GM11168 (cell line): Measurements from ENCODE around the gene PAX5.

Experiments used
- in situ Hi-C: fragments of 300-500 bp; cut with MboI; formaldehyde crosslinking; loops from one replicate; pipeline ENCODE4 v1.12.0; 2022; ENCODE audit warnings: low sequenced_read_pairs; ENCODE audit not compliant: unreplicated experiment

The PAX5 gene

DNA sequence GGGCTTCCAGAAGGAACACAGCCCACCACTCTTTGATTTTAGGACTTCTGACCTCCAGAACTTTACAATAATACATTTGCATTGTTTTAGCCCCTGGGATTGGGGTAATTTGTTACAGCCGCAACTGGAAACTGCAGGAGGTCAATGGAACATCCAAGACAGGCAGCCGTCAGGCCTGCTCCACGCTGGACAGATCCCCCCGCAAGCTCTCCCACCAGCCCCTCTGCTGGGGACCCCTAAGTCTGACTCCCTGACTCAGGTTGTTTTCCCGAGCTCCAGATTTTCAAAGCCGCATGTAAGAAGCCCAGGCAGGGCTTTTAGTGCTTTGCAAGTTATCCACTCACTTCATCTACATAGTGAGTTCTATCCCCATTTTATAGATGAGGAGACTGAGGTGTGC lies 127.6 kb downstream of the PAX5 start:
- in situ Hi-C loops, result no loop called here

DNA sequence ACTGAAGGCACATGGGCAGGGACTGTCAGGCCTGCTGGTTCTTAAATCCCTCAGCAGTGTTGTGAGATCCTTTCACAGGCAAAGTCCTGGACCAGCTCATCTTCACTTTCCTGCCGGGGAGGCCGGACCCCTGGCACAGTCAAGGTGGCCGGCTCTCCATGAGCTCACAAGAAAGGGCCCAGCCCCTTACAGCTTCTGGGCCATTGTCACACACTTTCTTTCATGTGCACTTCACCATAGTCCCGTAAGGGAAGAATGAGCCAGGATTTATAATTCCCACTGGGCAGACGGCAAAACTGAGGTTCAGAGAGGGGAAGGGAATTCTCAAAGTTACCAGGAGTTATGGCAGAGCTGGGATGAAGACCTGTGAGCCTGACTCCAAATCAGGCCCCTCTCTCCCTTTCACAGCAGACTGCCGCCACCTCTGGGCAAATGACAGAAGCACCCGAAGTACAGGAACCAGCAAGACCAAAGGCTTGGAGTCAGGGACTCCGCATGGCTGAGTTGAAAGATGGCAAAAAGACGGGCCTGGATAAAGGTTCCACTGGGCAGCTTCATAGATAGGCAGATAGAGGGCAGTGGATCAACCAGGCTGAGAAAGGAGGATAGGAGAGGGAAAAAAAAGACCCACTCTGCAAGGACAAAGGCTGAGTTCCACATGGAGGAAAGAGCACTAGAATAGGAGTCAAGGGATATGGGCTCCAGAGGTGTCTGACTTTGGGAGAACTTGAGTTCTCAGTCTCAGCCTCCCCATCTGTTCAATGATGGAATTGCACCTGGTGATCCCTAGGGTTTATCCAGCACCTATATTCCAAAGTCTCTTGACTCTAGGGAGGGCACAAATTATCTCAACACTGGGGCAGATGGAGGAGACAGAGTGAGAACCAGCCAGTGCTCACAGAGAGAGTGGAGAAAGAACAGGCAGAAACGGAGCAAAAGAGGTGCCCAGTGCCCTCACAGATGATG lies 128.7 kb downstream of the PAX5 start:
- in situ Hi-C loops, result no loop called here

DNA sequence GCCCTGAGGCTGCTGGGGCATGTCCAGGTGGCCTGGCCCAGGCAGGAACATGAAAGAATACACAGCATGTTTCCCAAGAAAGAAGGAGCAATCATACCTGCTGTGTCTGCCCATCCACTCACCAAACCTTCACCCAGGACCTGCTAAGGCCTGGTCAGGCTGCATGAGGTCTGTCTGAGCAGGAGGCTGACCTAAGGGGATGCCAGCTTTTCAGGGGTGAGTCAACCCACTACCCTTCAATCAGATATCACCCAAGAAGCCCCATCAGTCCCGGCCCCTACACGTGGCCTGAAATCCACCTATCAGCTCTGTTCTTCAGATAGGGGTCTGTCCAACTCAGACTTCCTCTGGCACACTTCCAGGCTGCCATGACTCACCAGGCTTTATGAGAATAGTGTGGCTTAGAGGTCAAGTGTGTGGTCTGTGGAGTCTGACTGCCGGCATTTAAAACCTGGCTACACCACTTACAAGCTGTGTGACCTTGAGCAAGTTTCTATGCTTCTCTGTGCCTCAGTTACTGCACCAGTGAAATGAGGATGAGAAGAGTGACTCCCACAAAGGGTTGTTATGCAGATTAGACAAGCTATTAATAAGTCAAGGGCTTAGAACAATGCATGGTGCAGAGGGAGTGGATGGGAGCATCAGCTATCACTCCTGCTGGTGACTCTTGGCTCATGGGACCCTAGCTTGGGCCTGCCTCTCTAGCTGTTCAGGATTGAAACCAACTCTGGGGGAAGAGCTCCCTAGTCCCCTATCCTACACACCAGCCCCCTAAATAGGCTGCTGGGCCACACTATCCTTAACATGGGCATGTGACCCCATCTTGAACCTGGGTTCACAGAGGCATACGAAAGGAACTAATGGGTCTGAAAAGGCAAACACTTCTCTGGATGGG lies 130.3 kb downstream of the PAX5 start:
- in situ Hi-C loops, result no loop called here

DNA sequence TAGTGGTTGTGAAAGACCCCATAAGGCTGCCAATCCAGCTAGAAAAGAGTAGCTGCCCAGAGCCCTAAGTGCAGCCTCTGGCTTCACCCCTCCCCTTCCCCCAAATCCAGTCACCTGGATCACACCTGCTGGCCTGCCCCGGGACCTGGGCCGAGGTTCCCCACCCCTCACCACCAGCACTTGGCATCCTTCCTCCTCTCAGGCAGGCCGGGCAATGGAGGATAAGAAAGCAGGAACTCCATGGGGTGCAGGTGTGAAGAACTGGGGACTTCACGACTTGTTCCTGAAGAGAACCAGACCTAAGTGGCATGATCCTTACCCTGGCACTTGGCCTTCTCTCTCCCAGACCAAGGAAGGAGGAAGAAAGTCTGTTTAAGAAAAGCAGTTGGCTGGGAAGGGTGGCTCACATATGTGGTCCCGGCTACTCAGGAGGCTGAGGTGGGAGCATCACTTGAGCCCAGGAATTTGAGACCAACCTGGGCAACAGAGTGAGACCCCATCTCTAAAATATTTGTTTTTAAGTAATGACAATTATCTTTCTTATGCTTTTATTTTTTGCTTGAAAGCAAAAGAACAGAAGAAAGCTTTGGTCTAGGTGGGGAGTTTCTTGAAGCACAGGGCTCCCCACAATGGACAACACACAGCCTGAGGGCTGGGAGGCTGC lies 131.1 kb downstream of the PAX5 start:
- in situ Hi-C loops, result no loop called here

DNA sequence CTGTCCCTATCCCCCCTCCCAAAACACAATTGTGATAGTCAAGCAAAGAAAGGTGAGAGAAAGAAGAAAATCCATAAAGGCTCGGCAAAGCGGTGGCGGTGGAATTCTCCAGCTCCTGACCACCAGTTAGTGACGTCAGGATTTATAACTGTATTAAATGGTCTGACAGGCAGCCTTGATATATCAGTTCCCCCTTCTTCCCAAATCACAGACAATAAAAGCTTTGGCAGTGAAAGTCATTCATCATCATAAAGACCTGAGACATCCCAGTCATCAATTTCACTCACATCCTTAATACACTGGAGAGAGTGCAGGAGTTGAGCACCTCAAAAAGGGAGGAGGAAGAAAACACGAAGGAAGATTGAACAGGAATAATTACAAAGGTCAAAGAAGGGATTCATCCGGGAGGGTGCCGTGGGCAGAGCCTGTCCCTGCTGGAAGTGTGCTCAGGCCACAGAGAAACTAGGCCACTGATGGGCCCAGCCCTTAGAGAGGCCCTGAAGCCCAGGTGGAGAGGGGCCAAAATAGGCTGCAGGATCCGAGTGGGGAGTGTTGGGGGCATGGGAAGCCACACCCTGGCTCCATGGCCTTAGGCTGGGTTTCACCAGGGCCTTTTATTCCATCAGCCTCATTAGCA lies 131.9 kb downstream of the PAX5 start:
- in situ Hi-C loops, result no loop called here

DNA sequence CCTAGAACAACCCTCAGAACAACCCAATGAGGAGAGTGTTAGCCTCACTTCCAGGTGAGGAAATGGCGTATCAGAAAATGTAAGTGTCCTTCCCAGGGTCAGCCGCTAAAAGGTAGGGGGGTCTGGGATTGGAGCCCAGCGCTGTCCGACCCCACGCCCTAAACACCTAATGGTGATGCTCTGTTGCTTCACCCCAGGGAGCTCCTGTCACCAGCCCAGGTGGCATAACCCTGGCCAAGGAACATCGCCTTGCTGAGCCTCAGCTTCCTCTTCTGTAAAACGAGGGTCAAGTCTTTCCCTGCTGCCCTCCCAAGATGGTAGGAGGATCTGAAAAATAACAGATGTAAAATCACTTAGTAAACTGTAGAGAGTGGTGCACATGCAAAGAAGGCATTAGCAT lies 132.5 kb downstream of the PAX5 start:
- in situ Hi-C loops, result no loop called here

DNA sequence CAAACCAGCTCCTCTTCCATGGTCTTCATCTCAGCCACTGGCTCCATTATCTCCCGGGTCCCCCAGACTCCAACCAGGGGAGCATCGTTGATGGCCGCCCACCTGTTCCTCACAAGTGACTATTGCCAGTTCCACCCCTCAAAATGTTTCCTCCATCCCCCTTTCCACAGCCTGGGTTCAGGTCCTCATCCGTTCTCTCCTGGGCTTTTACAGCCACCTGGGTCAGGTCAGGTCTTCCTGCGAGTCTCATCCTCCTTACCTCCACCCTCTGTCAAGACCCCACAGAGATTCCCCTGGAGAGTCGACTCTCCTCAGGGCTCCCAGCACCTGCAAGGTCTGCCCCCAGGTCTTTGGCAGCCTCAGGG lies 133.2 kb downstream of the PAX5 start:
- in situ Hi-C loops, result no loop called here

DNA sequence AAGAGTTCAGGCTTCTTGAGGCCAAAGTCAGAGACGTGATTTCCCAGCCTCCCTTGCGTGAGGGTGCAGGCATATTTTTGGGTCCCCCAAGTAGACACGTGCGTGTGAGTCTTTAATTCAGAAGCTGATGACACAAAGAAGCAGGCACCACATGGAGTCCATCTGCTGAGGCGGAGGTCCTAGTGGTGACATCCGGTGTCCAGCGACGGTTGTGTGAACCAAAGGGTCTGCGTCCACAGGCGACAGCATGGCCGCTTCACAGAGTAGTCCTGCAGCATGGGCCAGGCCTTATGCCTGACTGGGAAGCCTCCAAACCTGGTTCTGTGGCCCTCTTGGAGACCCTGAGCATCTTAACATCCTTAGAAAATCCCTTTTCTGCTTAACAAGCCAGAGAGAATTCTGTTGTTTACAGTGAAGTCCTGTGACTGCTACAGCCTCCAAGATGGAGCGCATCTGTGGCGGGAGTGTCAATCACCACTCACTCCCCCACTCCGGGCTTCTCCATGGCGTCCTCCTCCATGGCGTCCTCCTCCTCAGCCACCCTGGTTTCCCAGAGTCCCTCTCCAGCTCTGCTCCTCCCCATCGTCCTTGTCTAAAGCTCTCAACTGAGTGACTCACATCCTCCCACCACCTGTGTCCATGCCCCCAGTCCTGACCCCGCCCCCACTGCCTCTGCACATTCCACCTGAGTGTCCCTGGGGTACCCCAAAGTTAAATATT lies 133.8 kb downstream of the PAX5 start:
- in situ Hi-C loops, result no loop called here

DNA sequence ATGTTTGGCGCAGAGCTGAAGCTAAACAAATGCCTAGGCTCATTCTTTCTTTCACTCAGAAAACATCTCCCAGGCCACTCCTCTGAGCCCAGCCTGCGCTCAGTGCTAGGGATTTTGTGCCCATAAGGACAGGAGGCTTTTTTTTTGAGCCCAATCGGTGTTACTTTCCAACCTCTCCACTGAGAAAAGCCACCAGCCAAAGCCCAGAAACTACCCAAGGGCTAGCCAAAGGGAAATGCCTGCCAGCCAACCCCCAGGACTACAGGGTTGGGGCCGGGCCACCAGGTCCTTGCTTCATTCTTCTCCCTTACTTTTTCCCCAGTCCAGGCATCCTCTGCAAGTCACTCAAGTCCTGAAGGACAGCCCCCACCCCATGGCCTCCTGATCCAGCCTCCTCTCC lies 134.7 kb downstream of the PAX5 start:
- in situ Hi-C loops, result no loop called here

DNA sequence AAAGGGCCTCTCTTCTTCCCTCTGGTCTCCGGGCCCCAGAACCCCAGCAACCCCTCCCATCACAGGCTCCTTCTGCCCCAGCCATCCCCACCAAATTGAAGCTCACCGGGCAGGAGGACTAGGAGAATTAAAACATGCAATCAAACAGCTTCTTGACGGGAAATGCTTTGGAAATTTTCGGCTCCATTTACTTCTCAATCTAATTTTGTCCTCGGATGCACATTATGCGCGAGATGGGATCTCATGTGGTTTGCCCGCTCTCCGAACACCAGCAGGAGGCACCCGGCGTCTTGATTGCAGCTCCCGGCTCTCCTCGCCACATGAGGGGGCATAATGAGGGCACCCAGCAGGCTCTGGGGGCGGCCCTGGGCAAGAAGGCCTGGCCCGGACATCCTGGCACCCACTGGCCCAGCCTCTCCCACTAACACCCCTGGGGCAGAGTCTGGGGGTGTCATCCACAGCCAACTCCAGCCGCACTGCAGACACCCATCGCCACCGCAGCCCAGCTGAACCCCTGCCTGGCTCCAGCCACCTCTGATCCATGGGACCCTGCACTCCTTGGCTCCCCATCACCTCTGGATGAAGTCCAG lies 135.5 kb downstream of the PAX5 start:
- in situ Hi-C loops, result no loop called here

DNA sequence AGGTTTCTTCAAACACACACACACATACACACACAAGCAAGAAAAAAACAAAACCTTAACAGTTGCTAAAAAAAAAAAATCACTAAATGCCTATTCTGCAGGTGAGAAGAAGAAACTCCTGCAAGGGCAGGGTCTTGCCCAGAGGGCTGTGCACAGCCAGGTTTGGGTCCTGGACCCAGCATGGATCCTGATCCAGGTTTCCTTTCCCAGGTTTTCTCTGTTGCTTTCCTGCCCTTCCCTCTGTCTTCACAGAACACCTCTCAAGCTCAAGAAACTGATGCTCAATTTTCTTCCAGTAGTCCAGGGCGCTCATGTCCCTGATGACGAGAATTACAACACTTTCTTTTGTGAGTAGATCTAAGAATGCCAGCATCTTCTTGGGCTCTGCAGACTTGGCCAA lies 136.6 kb downstream of the PAX5 start:
- in situ Hi-C loops, result no loop called here

DNA sequence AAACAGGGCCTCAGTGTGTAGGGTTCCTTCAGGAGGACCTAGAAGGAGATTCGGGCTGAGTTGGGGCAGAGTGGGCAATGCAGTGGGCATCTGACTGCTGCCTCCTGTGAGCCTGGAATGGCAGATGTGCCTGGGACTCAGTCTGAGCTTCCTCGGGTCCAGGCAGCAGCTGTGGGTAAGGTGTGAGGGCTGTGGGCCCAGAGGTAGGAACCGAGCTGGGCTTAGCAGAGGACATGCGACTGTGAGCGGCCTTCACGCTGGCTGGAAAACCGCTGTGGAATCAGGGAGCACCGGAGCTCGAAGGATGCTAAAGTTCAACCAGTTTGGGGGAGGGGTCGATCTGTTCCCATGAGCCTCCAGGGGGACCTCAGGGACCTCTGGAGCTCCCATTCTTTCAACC lies 137.0 kb downstream of the PAX5 start:
- in situ Hi-C loops, result no loop called here

DNA sequence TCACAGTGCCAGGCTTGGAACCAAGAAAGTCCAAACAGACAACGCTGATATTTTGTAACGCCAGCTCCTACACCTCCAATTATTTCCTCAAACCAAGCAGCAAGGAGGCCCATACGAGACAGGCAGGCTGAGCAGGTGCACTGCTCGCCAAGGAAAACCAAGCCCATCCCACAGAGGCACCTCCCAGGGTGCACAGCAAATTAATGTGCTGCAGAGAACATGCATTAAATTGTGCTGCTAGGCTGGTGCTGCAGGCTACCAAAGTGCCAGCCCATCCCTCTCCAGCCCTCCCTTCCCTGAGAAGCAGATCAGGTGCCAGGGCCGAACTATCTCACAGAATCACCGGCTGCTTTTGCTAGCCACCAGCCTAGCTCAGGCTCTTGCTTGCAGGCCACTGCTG lies 137.8 kb downstream of the PAX5 start:
- in situ Hi-C loops, result no loop called here

DNA sequence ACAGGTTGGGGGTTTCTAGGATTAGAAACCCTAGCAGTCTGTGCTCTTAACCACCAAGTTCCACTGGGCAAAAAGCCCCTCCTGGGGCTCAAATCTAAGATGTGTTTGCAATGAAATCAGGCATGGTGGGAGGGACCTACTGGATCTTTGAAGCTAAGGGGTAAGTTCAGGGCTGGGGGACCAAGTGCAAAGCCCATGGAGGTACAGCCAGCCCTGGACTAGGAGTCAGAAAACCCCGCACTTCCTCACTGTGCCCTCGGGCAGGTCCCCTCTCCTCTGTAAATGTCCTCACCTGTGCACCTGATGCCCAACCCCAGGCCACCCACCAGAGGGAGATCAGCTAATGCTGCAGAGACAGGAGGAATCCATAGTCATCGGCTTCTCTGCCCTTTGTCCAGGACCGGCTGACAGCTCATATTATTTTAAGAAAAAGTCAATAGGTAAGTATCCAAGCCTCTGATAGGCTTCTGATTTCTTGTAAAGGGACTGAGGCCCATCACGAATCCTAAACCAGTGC lies 138.3 kb downstream of the PAX5 start:
- in situ Hi-C loops, result no loop called here

DNA sequence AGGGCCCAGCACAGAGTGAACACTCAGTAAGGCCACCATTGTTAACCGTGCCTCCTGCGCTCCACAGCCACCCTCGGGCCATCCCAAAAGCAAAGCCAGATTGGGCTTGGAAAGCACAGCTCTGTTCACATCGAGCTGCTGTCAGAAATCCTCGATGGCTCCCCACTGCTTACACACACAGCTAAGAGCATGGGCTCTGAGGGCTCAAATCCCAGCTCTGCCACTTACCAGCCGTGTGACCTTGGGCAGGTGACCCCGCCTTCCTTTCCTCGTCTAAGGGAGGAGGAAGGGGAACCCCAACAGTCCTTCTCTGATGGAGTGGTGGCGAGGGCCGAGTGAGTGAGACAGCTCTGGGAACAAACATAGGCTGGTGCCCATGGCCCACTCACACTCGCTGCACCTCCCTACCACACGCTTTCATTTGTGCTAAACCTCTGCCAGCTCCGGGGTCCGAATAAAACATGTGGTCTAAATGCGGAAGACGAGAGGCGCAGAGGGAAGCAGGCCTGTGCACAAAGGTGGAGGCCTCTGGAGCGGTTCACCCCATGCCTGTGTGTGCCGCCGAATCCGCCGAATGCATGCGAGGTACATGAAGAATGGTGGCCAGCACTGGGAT lies 139.3 kb downstream of the PAX5 start:
- in situ Hi-C loops, result no loop called here

DNA sequence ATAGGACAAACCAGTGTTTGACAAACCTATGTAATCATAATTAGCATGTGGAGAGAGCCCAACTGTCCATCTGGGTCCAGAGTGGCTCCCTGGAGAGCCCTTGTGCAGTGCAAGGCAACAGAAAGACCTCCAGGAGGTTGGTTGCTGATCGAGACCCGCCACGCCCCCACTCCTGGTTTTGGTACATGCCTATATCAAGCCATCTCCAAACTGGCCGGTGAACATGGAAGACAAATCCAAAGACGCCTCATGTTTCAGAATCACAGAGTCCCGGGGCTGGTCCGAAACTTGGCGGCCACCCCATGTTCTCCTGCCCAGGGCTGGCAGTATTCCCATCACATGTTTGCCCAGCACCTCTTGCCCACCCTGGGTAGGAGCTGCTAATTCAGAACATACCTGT lies 140.2 kb downstream of the PAX5 start:
- in situ Hi-C loops, result no loop called here

DNA sequence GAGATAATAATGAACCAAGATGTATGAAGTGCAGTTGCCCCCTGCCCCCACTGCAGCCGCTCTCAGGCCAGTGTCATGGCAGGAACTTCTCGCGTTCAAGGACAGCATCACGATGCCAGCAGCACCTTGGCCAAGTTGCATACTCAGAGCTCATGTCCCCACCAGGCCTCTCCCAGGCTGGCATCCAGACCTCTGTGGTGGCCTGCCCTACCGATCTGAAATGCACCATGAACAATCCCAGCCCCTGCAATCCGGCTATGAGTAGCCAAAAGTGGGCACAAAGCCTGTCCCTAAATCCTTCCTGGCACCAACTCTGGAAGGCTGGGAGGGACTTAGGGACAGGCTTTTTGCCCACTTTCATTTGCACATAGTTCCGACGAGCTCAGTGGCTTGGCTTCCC lies 140.9 kb downstream of the PAX5 start:
- in situ Hi-C loops, result no loop called here

DNA sequence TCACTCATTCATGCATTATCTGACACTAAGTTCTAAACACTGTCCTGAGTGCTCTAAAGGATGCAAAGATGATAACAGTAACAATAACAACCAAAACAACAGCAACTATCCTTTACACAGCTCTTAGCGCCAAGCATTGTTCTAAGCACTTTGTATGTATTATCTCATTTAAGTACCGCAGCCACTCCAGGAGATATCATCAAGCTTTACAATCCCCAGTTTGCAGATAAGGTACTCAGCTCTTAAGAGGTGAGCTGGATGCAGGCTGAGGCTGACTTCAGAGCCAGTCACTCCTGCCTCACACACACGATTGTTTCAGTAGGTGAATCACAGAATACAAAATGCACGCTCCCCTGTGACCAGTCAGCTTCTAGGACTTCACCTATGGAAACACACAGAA lies 141.8 kb downstream of the PAX5 start:
- in situ Hi-C loops, result no loop called here

DNA sequence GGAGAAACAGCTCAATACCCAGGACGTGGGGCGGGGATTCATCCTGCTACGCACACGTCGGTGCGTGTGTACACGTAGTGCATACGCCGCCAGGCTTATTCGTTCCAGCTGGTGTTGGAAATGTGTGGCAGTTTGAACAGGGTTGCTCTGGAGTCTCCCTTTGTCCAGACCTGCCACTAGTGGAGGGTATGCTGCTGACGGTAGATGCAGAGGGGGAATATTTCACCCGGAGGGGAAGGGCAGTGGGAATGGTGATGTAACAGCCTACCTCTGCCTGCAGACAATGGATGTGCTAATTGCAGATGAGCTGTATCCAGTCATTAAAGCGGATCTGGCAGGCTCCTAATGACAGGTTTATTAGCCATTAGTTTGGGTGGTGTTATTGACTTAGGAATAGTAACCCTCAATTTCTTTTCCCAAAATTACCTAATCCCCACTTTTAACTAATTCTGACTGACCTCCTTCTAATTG lies 142.7 kb downstream of the PAX5 start:
- in situ Hi-C loops, result no loop called here
